GM10266 (cell line): ENCODE results near the gene HCRTR1.

Experiments
- DNase-seq: peaks from one replicate; pipeline ENCODE4 v3.0.0; 2012; ENCODE audit errors: extremely low spot score
- CTCF ChIP-seq: IDR thresholded peaks from 2 replicates; pipeline ENCODE4 v1.5.1; 2012; ENCODE audit warnings: mild to moderate bottlenecking, low read depth; ENCODE audit not compliant: control insufficient read depth, insufficient read depth; ENCODE audit errors: missing control alignments

The HCRTR1 gene

GRCh38 chr1:31671147-31671546, 53.7 kb downstream of the HCRTR1 start:
- no peak for TF ChIP-seq CTCF

GRCh38 chr1:31671561-31672201, 54.2 kb downstream of the HCRTR1 start:
- no peak for DNase-seq
- no peak for TF ChIP-seq CTCF

More at GRCh38 chr1:31671147-31671546, 53.7 kb downstream of the HCRTR1 start:
- DNase-seq, result no peak

GRCh38 chr1:31672986-31673385, 55.5 kb downstream of the HCRTR1 start:
- no peak for DNase-seq
- no peak for TF ChIP-seq CTCF

GRCh38 chr1:31673433-31673832, 55.9 kb downstream of the HCRTR1 start:
- TF ChIP-seq CTCF, result no peak
- no peak for DNase-seq

- TF ChIP-seq CTCF, result no peak
- DNase-seq, result no peak
These were observed 57.1 kb downstream of the HCRTR1 start for GRCh38 chr1:31674626-31675025.

GRCh38 chr1:31675161-31675560, 57.7 kb downstream of the HCRTR1 start:
- DNase-seq, result no peak
- TF ChIP-seq CTCF, result no peak

- DNase-seq, result no peak
- no peak for TF ChIP-seq CTCF
These were observed 58.3 kb downstream of the HCRTR1 start for GRCh38 chr1:31675756-31676155.
